Vagina (tissue), 2 donors: ENCODE results near the gene SYNDIG1. TPM values are rescaled to one million over a fixed set of nuclear protein-coding genes. Genes with fewer than 3 reads are reported as not detected.

ENCODE experiments used
- DNase-seq, 2 donors: peaks; one replicate each; pipeline ENCODE4 v3.0.0-alpha.2; 2017; ENCODE audit errors: extremely low spot score in 2 of 2
- H3K27ac ChIP-seq: fragments of 200-600 bp; sonication (generic); one replicate; pipeline ENCODE4 v1.5.1; 2019
- H3K27me3 ChIP-seq: fragments of 200-600 bp; sonication (generic); one replicate; pipeline ENCODE4 v1.5.1; 2019
- H3K36me3 ChIP-seq, 2 donors: fragments of 200-600 bp; sonication (generic); one replicate each; pipeline ENCODE4 v1.5.1; 2017 to 2019
- H3K4me1 ChIP-seq: fragments of 200-600 bp; sonication (generic); one replicate; pipeline ENCODE4 v1.5.1; 2019
- H3K4me3 ChIP-seq, 2 donors: fragments of 200-600 bp; sonication (generic); 1 replicate in 1 of 2; 2 replicates in 1 of 2; pipeline ENCODE4 v1.5.1; 2016 to 2019
- H3K9me3 ChIP-seq: fragments of 200-600 bp; sonication (generic); one replicate; pipeline ENCODE4 v1.5.1; 2019
- CTCF ChIP-seq, 3 experiments: fragments of 450-650 bp in 2 of 3; fragments of 200-600 bp in 1 of 3; sonication (generic) in 1 of 3; IDR thresholded peaks; one replicate each; pipeline ENCODE4 v1.5.1; 2017 to 2019; ENCODE audit warnings: antibody characterized with exemption in 3 of 3, mild to moderate bottlenecking in 2 of 3, moderate library complexity in 2 of 3
- POLR2A ChIP-seq, 2 donors: fragments of 450-650 bp; IDR thresholded peaks; one replicate each; pipeline ENCODE4 v1.6.1; 2017; ENCODE audit warnings: antibody characterized with exemption in 2 of 2, mild to moderate bottlenecking in 2 of 2, moderate library complexity in 2 of 2
- POLR2AphosphoS5 ChIP-seq, 2 donors: sonication (generic); formaldehyde crosslinking; IDR thresholded peaks; one replicate each; pipeline ENCODE4 v1.9.0; 2017; ENCODE audit warnings: antibody characterized with exemption in 2 of 2, mild to moderate bottlenecking in 2 of 2, low read depth in 1 of 2; ENCODE audit not compliant: insufficient read depth in 1 of 2
- intact Hi-C: fragments of 100-400 bp; cut with DNase I; formaldehyde crosslinking; loops from one replicate; pipeline ENCODE4 v1.15.1; 2023
- total RNA-seq: library from RNA; depleted of rRNA; stranded (reverse); fragments of >200 nt; gene quantifications from one replicate; pipeline ENCODE4 v1.2.3, GENCODE V29; 2016

Gene SYNDIG1
- total RNA-seq, 1 donor from 2014 or later, result 3.2 TPM

DNA sequence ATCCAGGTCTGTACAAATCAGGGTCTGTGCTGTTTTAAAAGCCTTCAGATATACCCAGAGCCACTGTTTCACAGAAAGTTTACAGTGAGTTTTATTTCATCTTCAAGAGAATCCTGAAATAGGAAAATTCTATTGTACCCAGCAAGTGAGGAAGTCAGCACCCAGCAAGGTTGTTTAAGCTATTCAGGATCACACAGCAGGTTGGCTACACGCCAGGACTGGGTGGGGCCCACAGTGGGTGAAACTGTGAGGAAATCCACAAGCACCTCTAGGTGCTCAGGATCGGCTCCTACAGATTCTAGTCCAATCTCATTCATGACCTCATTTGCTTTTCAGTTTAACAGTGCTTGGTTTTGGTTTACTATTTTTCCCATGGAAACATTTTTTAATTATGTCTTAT lies 128.9 kb downstream of the SYNDIG1 start:
- no peak overlapping the region for H3K27ac ChIP-seq
- TF ChIP-seq POLR2A (IDR thresholded peaks at IDR 0.05) (no peak), POLR2AphosphoS5 (IDR thresholded peaks at IDR 0.05; ENCODE audit: insufficient read depth in 1 of 2, low read depth in 1 of 2) (no peak), CTCF (IDR thresholded peaks at IDR 0.05) (no peak)
- H3K9me3 ChIP-seq, result no peaks in the 10 kb centered on the region
- no peak overlapping the region for H3K4me3 ChIP-seq
- intact Hi-C loops, result no loop called here
- H3K4me1 ChIP-seq, result no peaks in the 10 kb centered on the region
- DNase-seq, result no peak
- no peaks in the 10 kb centered on the region for H3K27me3 ChIP-seq
- H3K36me3 ChIP-seq, result no peaks in the 10 kb centered on the region

GRCh38 chr20:24598996-24599395 lies 129.6 kb downstream of the SYNDIG1 start:
- no peak for TF ChIP-seq CTCF (IDR thresholded peaks at IDR 0.05)
- TF ChIP-seq POLR2A (IDR thresholded peaks at IDR 0.05), result no peak
- no peaks in the 10 kb centered on the region for H3K27me3 ChIP-seq
- DNase-seq, result no peak
- H3K4me1 ChIP-seq, result no peaks in the 10 kb centered on the region
- no peaks in the 10 kb centered on the region for H3K36me3 ChIP-seq
- no peak overlapping the region for H3K4me3 ChIP-seq
- H3K27ac ChIP-seq, result no peak overlapping the region
- H3K9me3 ChIP-seq, result no peaks in the 10 kb centered on the region
- intact Hi-C loops, result no loop called here

DNA sequence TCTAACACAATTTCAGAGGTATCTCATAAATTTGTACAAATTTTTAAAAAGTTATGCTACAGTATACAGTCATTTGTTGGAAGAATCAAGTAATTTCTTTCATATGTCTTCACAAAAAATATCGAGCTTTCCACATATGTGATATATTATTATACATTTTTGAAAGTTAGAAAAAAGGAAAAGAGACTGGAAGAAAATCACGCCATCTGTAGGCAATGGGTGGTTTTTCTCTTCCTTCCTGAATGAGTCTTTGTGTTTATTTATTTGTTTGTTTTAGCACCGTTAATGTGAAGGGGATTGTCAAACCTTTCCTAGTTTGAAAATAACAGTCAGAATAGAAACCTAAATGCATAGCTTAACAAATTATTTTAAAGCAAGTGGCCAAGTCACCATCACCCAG lies 130.6 kb downstream of the SYNDIG1 start:
- Histone ChIP-seq H3K9me3 (no peaks in the 10 kb centered on the region), H3K4me1 (no peaks in the 10 kb centered on the region), H3K27me3 (no peaks in the 10 kb centered on the region), H3K27ac (no peak overlapping the region), H3K4me3 (no peak overlapping the region), H3K36me3 (no peaks in the 10 kb centered on the region)
- intact Hi-C loops, result no loop called here
- no peak for DNase-seq
- TF ChIP-seq CTCF (IDR thresholded peaks at IDR 0.05) (no peak), POLR2A (IDR thresholded peaks at IDR 0.05) (no peak), POLR2AphosphoS5 (IDR thresholded peaks at IDR 0.05; ENCODE audit: insufficient read depth in 1 of 2, low read depth in 1 of 2) (no peak)

DNA sequence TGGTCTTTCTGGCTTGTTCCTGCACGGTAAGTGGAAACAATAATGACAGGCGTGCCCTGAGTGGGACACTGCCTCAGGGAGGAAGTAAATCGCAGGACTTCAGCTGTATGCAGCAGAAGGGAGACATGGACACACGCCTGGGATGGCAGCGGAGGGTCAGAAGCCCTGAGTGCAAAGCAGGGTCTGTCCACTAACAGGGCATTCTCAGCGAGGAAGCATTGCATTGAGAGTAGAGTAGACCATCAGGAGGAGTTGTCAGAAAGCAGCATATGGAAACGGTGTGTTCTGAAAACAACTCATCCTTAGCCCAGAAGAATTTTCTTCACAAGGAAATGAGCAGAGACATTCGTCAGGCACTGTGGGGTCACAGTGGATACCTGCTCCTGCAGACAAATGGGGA lies 134.0 kb downstream of the SYNDIG1 start:
- peak in 1 of 2 donors; percentile 54 for DNase-seq
- Histone ChIP-seq H3K27me3 (no peaks in the 10 kb centered on the region), H3K4me3 (no peak overlapping the region), H3K9me3 (no peaks in the 10 kb centered on the region), H3K27ac (no peak overlapping the region), H3K4me1 (no peaks in the 10 kb centered on the region), H3K36me3 (no peaks in the 10 kb centered on the region)
- intact Hi-C loops, result no loop called here
- TF ChIP-seq CTCF (IDR thresholded peaks at IDR 0.05), result no peak
- TF ChIP-seq POLR2A (IDR thresholded peaks at IDR 0.05), result no peak
- TF ChIP-seq POLR2AphosphoS5 (IDR thresholded peaks at IDR 0.05; ENCODE audit: insufficient read depth in 1 of 2, low read depth in 1 of 2), result no peak

- no peaks in the 10 kb centered on the region for H3K27me3 ChIP-seq
- no peaks in the 10 kb centered on the region for H3K36me3 ChIP-seq
- peak in 1 of 2 donors; percentile 62 for DNase-seq
- TF ChIP-seq CTCF (IDR thresholded peaks at IDR 0.05) (no peak), POLR2AphosphoS5 (IDR thresholded peaks at IDR 0.05; ENCODE audit: insufficient read depth in 1 of 2, low read depth in 1 of 2) (no peak), POLR2A (IDR thresholded peaks at IDR 0.05) (no peak)
- no peaks in the 10 kb centered on the region for H3K4me1 ChIP-seq
- H3K27ac ChIP-seq, result no peak overlapping the region
- no peaks in the 10 kb centered on the region for H3K9me3 ChIP-seq
- H3K4me3 ChIP-seq, result no peak overlapping the region
- intact Hi-C loops, result no loop called here
These were observed 135.7 kb downstream of the SYNDIG1 start for GRCh38 chr20:24604966-24605665.
